ENCODE results near the gene SH3RF2.
"Not testable (repeated sequence)": the region's sequence is repeated elsewhere in the genome, so short reads cannot be mapped to it uniquely, and the experiment has no call there.

The SH3RF2 gene, protein sequence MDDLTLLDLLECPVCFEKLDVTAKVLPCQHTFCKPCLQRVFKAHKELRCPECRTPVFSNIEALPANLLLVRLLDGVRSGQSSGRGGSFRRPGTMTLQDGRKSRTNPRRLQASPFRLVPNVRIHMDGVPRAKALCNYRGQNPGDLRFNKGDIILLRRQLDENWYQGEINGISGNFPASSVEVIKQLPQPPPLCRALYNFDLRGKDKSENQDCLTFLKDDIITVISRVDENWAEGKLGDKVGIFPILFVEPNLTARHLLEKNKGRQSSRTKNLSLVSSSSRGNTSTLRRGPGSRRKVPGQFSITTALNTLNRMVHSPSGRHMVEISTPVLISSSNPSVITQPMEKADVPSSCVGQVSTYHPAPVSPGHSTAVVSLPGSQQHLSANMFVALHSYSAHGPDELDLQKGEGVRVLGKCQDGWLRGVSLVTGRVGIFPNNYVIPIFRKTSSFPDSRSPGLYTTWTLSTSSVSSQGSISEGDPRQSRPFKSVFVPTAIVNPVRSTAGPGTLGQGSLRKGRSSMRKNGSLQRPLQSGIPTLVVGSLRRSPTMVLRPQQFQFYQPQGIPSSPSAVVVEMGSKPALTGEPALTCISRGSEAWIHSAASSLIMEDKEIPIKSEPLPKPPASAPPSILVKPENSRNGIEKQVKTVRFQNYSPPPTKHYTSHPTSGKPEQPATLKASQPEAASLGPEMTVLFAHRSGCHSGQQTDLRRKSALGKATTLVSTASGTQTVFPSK

GRCh38 chr5:145936401-145937131, at the start of gene SH3RF2:
TSS of gene SH3RF2 (plus strand) at chr5:145936578. CDS start at chr5:145937929, 1,351 bp downstream.
- DNase-seq (ENCODE audit: low read depth in 2 of 2) = no peak

- DNase-seq (ENCODE audit: low read depth in 2 of 2) = no peak
Observed at GRCh38 chr5:145887217-145887616, 49.2 kb upstream of the SH3RF2 start.

DNA sequence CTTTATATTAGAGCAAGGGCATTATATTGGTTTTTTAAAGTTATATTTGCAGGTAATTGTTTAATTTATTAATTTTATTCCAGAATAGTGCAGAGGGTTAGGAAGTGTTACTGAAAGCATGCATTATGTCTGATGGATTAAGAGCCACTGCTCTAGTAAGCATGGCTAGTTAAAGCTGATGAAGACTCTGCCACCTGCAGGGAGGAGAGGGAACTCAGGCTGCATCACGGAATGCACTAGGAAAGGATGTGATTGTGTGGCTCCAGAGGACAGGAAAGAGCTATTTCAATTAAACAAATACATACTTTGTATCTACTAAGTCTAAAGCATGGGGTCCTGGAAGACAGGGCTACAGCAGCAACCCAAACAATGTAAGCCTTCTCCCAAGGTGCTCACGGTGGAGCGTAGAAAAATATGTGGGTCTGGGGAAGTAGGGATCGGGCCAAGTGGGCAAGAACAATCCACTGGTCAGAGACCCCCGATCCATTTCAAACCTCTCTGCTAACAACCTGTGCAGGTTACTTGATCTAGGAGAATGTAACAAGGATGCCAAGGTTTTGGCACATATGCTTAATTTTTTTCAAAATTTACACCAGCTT, 48.3 kb upstream of the SH3RF2 start:
- DNase-seq (ENCODE audit: low read depth in 2 of 2) = no peak

GRCh38 chr5:145889611-145890010, 46.8 kb upstream of the SH3RF2 start:
- no peak for DNase-seq (ENCODE audit: low read depth in 2 of 2)

- not testable (repeated sequence) for DNase-seq (ENCODE audit: low read depth in 2 of 2)
Observed at GRCh38 chr5:145891378-145891777, 45.0 kb upstream of the SH3RF2 start.

- no peak for DNase-seq (ENCODE audit: low read depth in 2 of 2)
Observed at GRCh38 chr5:145898171-145898570, 38.2 kb upstream of the SH3RF2 start.

DNA sequence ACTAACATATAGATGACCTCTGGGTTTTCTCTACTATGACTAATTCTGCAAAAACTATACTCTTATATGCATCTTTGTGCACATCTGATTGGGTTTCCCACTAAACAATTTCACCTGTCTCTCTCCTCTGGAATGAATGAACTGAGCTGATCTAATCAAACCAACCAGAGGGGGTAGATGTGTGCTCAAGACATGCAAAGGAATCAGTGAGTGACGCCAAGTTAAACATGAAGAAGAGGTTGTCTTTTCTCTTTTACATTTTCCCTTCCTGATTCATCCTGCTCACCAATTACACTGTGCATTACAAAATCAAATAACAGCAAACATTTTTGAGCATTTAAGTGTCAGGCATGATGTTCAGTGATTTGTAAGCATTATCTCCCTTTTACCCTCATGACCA, 34.0 kb upstream of the SH3RF2 start:
- no peak for DNase-seq (ENCODE audit: low read depth in 2 of 2)

GRCh38 chr5:145903113-145903512, 33.3 kb upstream of the SH3RF2 start:
- no peak for DNase-seq (ENCODE audit: low read depth in 2 of 2)

DNA sequence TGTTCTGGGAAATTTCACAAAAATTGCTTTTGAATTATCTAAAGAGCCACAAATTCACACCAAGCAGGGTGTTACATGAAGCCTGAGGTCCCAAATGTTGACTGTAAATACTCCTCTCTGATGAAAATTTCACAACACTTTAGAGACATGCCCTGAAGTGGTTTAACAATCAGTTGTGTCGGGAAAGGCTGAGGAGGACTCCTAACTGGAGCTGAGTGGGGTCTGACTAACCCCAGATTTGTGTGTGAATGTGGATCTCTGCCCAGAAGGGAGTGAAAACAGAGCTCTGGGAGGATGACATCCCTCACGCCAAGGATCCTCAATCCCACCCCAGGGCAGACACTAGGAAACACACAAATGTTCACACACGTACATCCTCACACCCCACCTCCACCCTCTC, 32.5 kb upstream of the SH3RF2 start:
- DNase-seq (ENCODE audit: low read depth in 2 of 2) = no peak

GRCh38 chr5:145904743-145905142, 31.6 kb upstream of the SH3RF2 start:
- DNase-seq (ENCODE audit: low read depth in 2 of 2) = no peak

DNA sequence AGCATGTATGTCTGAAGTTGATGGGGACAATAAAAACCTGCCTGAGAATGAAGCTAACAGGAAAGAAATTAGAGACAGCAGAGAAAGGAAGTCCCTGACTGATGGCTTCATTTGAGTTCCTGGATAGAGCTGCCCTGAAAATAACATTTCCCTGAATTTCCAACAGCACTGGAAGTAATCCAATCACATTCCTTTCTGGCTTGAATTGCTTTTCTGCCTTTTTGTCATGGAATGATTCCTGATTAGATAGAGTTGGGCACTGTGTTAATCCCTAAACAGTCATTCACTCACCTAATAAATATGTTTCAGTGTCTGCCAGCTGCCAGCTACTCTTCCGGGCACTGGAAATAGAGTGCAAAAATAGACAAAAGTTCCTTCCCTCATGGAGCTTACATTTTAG, 30.0 kb upstream of the SH3RF2 start:
- DNase-seq (ENCODE audit: low read depth in 2 of 2) = no peak

- no peak for DNase-seq (ENCODE audit: low read depth in 2 of 2)
Observed at GRCh38 chr5:145908206-145908960, 28.0 kb upstream of the SH3RF2 start.

- DNase-seq (ENCODE audit: low read depth in 2 of 2) = no peak
Observed at GRCh38 chr5:145911164-145911563, 25.2 kb upstream of the SH3RF2 start.

GRCh38 chr5:145912019-145912418, 24.4 kb upstream of the SH3RF2 start:
- DNase-seq (ENCODE audit: low read depth in 2 of 2) = no peak

- DNase-seq (ENCODE audit: low read depth in 2 of 2) = no peak
Observed at GRCh38 chr5:145912594-145912993, 23.8 kb upstream of the SH3RF2 start.

DNA sequence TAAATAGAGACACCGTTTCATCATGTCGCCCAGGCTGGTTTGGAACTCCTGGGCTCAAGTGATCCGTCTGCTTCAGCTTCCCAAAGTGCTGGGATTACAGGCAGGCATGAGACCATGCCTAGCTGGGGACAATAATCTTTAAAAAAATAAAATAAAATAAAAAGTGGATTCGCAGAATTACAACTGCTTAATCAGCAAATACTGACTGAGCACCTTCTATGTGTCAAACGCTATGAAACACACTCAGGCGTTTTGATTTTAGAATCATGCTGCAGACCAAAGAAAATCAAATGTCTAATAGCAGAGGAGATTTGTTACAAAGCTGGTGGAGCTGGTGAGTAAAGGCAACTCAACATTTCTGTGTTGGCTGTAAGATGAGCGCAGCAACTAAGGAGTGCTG, 22.7 kb upstream of the SH3RF2 start:
- DNase-seq (ENCODE audit: low read depth in 2 of 2) = no peak

GRCh38 chr5:145915970-145916638, 20.3 kb upstream of the SH3RF2 start:
- DNase-seq (ENCODE audit: low read depth in 2 of 2) = no peak

- DNase-seq (ENCODE audit: low read depth in 2 of 2) = no peak
Observed at GRCh38 chr5:145917288-145917687, 19.1 kb upstream of the SH3RF2 start.

GRCh38 chr5:145918397-145918796, 18.0 kb upstream of the SH3RF2 start:
- DNase-seq (ENCODE audit: low read depth in 2 of 2) = no peak

DNA sequence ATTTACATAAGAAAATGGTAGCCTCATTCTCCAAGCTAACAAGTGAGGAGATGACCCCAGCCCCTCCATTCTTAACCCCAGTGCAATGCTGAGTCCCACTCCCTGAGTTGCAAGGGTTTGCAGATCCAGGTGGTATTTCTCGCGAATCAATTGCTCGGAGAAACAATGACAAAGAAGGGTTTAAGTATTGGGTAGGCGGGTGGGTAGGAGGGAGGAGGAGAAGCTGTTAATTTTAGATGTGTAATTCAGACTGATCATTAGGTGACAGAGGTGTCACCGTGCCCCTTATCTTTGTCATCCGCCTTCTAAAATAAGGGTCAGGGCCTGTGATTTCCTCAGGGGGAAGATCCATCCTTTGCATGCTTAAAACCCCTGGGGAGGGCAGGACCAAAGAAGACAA, 17.0 kb upstream of the SH3RF2 start:
- DNase-seq (ENCODE audit: low read depth in 2 of 2) = no peak

Measured in stimulated activated CD8-positive, alpha-beta memory T cell treated with anti-CD3 and anti-CD28 coated beads, Interleukin-15, amount 100 ng/mL, for 4 hours (primary cell).